GM23338 (cell line): ENCODE data around the gene ACSL3.
"Not testable (repeated sequence)": the region's sequence is repeated elsewhere in the genome, so short reads cannot be mapped to it uniquely, and the experiment has no call there.

ENCODE experiments used
- CTCF ChIP-seq, 2 experiments: fragments of 200-600 bp in 1 of 2; sonication (generic) in 1 of 2; conservative IDR thresholded peaks; 2 replicates each; pipeline versions ENCODE4 v1.5.1 to v1.6.1; 2016 to 2017; ENCODE audit warnings: antibody characterized with exemption in 2 of 2, low read depth in 2 of 2, mild to moderate bottlenecking in 2 of 2, moderate library complexity in 1 of 2
- JUNB ChIP-seq: IDR thresholded peaks from one replicate; pipeline ENCODE4 v1.6.1; 2016; ENCODE audit warnings: antibody characterized with exemption; ENCODE audit not compliant: unreplicated experiment
- POLR2AphosphoS5 ChIP-seq: IDR thresholded peaks from 2 replicates; pipeline ENCODE4 v1.6.1; 2016; ENCODE audit warnings: antibody characterized with exemption, low read depth
- REST ChIP-seq: IDR thresholded peaks from one replicate; pipeline ENCODE4 v1.6.1; 2018; ENCODE audit warnings: antibody characterized with exemption; ENCODE audit not compliant: unreplicated experiment

- not testable (repeated sequence) for TF ChIP-seq CTCF (conservative IDR thresholded peaks at IDR 0.05; ENCODE audit: low read depth in 2 of 2); POLR2AphosphoS5; REST; JUNB
These were observed 7.9 kb downstream of the ACSL3 start for GRCh38 chr2:222868560-222869251.
